NCI-H128 (cell line): ENCODE measurements around the gene RASIP1.

Experiments used
- DNase-seq: peaks from one replicate; lab custom pipeline; 2025; ENCODE audit not compliant: unreplicated experiment; lab: John Stamatoyannopoulos, UW

Gene RASIP1

DNA sequence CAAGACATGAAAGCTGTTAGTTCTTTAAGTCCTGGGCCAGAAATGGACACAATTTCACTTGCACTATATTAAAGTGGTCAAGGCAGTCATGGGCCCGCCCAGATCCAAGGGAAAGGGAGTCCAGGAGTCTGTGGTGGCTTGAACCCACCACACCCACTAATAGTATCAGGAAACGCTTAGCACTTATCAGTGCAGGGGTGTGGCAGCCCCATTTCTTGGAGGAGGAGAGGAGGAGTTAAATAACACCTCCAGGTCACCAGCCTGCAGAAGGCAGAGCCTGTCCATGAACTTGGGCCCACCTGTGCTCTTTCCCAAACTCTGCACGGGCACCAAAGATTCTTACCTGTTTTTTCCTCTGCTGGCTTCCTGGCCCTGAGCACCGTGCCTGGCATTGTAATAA, 62.2 kb downstream of the RASIP1 start:
- no peak for DNase-seq

DNA sequence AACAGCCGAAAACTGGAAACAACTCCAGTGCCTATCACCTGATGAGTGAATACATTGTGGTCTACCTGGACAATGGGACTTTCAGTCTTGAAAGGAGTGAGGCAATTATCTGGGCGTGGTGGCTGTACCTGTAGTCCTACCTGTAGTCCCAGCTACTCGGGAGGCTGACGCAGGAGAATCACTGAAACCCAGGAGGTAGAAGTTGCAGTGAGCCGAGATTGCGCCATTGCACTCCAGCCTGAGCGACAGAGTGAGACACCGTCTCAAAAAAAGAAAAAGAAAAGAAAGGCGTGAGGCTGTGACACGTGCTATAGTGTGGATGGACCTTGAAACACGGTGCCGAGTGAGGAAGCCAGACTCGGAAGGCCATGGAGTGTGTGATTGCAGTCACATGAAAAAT, 63.5 kb downstream of the RASIP1 start:
- no peak for DNase-seq

GRCh38 chr19:48676487-48676886, 63.9 kb downstream of the RASIP1 start:
- DNase-seq, result no peak

GRCh38 chr19:48674921-48675824, 65.2 kb downstream of the RASIP1 start:
- DNase-seq, result peak; percentile 77

DNA sequence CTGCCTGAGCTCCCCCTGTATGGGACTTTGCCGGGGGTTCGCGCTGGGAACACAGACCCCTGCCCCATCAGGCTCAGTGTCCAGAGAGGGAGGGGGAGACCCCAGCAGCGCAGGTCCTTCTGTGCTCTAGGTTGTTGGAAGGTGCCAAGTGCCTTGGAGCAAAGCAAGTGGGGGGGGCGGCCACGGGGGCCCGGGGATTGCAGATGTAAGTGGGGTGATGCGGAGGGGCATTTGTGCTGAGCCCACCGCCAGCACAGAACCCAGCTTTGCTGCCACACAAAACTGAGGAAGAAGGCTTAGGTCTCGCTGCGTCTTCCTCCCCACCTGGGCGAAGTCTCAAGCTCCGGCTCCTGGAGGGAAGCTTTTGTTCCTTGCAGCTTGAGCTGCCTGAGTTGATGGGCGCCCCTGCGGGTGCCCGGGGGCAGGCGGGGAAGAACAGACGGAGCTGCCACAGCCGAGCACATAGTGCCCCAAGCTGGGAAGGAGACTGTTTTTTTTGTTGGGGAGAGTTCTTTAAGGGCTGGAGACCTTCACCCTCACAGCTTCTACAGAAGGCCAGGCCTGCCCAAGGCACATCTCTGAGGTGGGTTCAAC, 66.1 kb downstream of the RASIP1 start:
- no peak for DNase-seq

GRCh38 chr19:48673436-48674100, 66.8 kb downstream of the RASIP1 start:
- no peak for DNase-seq

DNA sequence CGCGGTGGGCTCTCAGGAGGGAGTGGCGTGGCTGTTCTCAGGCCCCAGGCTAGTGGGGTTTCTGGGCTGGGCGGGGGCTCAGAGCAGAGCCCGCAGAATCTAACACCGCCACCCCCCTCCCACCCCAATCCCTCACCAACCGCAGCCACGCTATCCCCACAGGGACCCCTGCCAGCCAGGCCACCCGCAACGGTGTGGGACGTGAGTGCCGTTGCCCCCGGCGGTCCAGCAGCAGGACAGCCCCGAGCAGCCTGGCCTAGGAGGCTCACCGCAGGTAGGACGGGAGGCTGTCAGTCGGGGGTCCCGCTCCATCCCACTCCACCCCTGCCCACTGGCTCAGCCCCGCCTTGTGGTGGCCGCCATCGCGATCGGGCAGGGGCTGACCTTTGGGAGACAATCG, 67.4 kb downstream of the RASIP1 start, which contains the start of gene NTN5:
TSS of gene NTN5 (minus strand) at position 24 of the 400 bp plus-strand sequence. CDS start 2,031 bp downstream, outside the sequence.
- DNase-seq, result no peak

DNA sequence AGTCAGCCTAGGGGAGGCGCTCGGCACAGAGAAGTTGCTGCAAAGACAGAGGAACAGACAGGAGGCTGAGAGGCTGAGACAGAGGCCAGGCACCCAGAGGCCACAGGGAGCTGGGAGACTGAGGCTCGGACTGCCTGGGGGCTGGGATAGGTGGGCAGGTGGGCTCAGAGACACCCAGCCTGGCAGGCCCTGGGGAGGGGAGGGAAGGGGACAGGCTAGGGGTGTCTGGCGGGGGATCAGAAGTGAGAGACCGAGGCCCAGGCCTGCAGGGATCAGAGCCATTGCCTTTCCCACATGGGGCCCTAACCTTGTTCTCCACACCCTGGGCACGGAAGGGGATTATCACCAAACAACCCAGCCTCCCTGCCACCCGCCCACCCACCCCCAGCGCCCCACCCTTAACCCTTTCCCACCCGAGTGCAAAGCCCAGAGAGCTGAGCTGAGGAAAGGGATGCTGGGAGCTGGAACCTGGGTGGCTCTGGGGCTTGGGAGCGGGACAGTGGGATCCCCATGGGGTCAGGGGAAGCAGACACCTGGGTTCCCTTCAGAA, 68.9 kb downstream of the RASIP1 start:
- no peak for DNase-seq

GRCh38 chr19:48670699-48671445, 69.5 kb downstream of the RASIP1 start:
- DNase-seq, result no peak
